HG03139 (cell line): Measurements from ENCODE around the gene MYLK4.
"Not testable (repeated sequence)": the region's sequence is repeated elsewhere in the genome, so short reads cannot be mapped to it uniquely, and the experiment has no call there.

ENCODE experiments used
- ATAC-seq: cut with Tn5 transposase; IDR thresholded peaks from one replicate; pipeline ENCODE4 v1.9.1; 2021; ENCODE audit not compliant: unreplicated experiment

The MYLK4 gene

GRCh38 chr6:2780102-2780737, 29.5 kb upstream of the MYLK4 start:
- ATAC-seq = no peak

GRCh38 chr6:2777249-2777648, 26.5 kb upstream of the MYLK4 start:
- no peak for ATAC-seq

GRCh38 chr6:2775003-2775402, 24.3 kb upstream of the MYLK4 start:
- ATAC-seq = no peak

- no peak for ATAC-seq
Measured at GRCh38 chr6:2773449-2773848, 22.7 kb upstream of the MYLK4 start.

- no peak for ATAC-seq
Measured at GRCh38 chr6:2772840-2773239, 22.1 kb upstream of the MYLK4 start.

- ATAC-seq = no peak
Measured at GRCh38 chr6:2771079-2771478, 20.4 kb upstream of the MYLK4 start.

- ATAC-seq = no peak
Measured at GRCh38 chr6:2770171-2770570, 19.4 kb upstream of the MYLK4 start.

GRCh38 chr6:2768696-2769095, 18.0 kb upstream of the MYLK4 start:
- ATAC-seq = no peak

GRCh38 chr6:2767657-2768524, 17.2 kb upstream of the MYLK4 start:
- no peak for ATAC-seq

- ATAC-seq = no peak
Measured at GRCh38 chr6:2766767-2767656, 16.3 kb upstream of the MYLK4 start.

GRCh38 chr6:2765896-2766766, 15.4 kb upstream of the MYLK4 start:
- ATAC-seq = no peak

- ATAC-seq = peak; percentile 83
Measured at GRCh38 chr6:2765166-2765895, 14.6 kb upstream of the MYLK4 start, which contains the start of gene WRNIP1. WRNIP1 (plus strand) TSS chr6:2765393; CDS start chr6:2765623, 230 bp downstream.

GRCh38 chr6:2764610-2765165, 14.0 kb upstream of the MYLK4 start:
- peak; percentile 50 for ATAC-seq

- ATAC-seq = no peak
Measured at GRCh38 chr6:2763876-2764540, 13.3 kb upstream of the MYLK4 start.

- no peak for ATAC-seq
Measured at GRCh38 chr6:2763345-2763841, 12.7 kb upstream of the MYLK4 start.

- ATAC-seq = not testable (repeated sequence)
Measured at GRCh38 chr6:2762868-2763267, 12.1 kb upstream of the MYLK4 start.

GRCh38 chr6:2760882-2761842, 10.4 kb upstream of the MYLK4 start:
- ATAC-seq = no peak

GRCh38 chr6:2758980-2759379, 8.3 kb upstream of the MYLK4 start:
- no peak for ATAC-seq
